K562 (cell line): Measurements from ENCODE around the gene EIF2S3. TPM values are rescaled to one million over a fixed set of nuclear protein-coding genes. Genes with fewer than 3 reads are reported as not detected.

Source experiments
- CAMTA2 ChIP-seq: fragments of 250-450 bp; sonication (Bioruptor Pico); conservative IDR thresholded peaks from 2 replicates; pipeline ENCODE4 v1.5.1; 2022
- CEBPB ChIP-seq: fragments of 450-650 bp; IDR thresholded peaks from 2 replicates; pipeline ENCODE4 v1.6.1; 2016; ENCODE audit warnings: missing genetic modification characterization, missing compliant biosample characterization
- CHD2 ChIP-seq: IDR thresholded peaks from 2 replicates; pipeline ENCODE4 v1.6.1; 2011; ENCODE audit warnings: low read depth, low read length
- HMGXB4 ChIP-seq: sonication (generic); formaldehyde crosslinking; IDR thresholded peaks from 2 replicates; pipeline ENCODE4 v1.8.1; 2023; ENCODE audit warnings: mild to moderate bottlenecking, missing genetic modification reagents
- MLLT1 ChIP-seq, 2 experiments: fragments of 450-650 bp; IDR thresholded peaks; 2 replicates each; pipeline ENCODE4 v1.6.1; 2016
- OTX1 ChIP-seq: fragments of 450-650 bp; formaldehyde crosslinking; IDR thresholded peaks from 2 replicates; pipeline ENCODE4 v1.4.0; 2022; ENCODE audit warnings: mild to moderate bottlenecking
- PHF20 ChIP-seq: fragments of 450-650 bp; IDR thresholded peaks from 2 replicates; pipeline ENCODE4 v1.6.1; 2018; ENCODE audit not compliant: partially characterized antibody
- POLR2AphosphoS5 ChIP-seq: IDR thresholded peaks from 2 replicates; pipeline ENCODE4 v1.6.1; 2011; ENCODE audit warnings: mild to moderate bottlenecking, low read depth, low read length, moderate library complexity; ENCODE audit not compliant: control insufficient read depth, insufficient read depth
- SNIP1 ChIP-seq: fragments of 450-650 bp; IDR thresholded peaks from 2 replicates; pipeline ENCODE4 v1.7.1; 2017; ENCODE audit warnings: low read depth, mild to moderate bottlenecking
- THAP7 ChIP-seq: fragments of 250-450 bp; sonication (Bioruptor Pico); IDR thresholded peaks from 2 replicates; pipeline ENCODE4 v1.5.0; 2021
- ZNF143 ChIP-seq: sonication (generic); formaldehyde crosslinking; IDR thresholded peaks from 2 replicates; pipeline ENCODE4 v1.9.0; 2022; ENCODE audit warnings: mild to moderate bottlenecking, missing genetic modification reagents
- ZNF232 ChIP-seq: sonication (generic); formaldehyde crosslinking; IDR thresholded peaks from 2 replicates; pipeline ENCODE4 v1.8.0; 2022; ENCODE audit warnings: mild to moderate bottlenecking, missing genetic modification reagents
- ZNF280B ChIP-seq: fragments of 250-450 bp; sonication (Bioruptor Pico); IDR thresholded peaks from 2 replicates; pipeline ENCODE4 v1.5.1; 2021; ENCODE audit warnings: mild to moderate bottlenecking
- ZNF316 ChIP-seq: fragments of 450-650 bp; IDR thresholded peaks from 2 replicates; pipeline ENCODE4 v1.6.1; 2016
- ZNF318 ChIP-seq, 2 experiments: fragments of 450-650 bp; IDR thresholded peaks; 2 replicates each; pipeline ENCODE4 v1.6.1; 2016; ENCODE audit warnings: mild to moderate bottlenecking in 2 of 2, borderline replicate concordance in 1 of 2, low read depth in 1 of 2, moderate library complexity in 1 of 2
- polyA plus RNA-seq, 8 experiments: library from polyadenylated mRNA; depleted of rRNA in 4 of 8; stranded (reverse) in 5 of 8; unstranded in 3 of 8; fragments of >200 nt; fragmentation: Nextera tagmentation in 2 of 8; fragmentation: Illumina TruSeq in 1 of 8; extraction: Ambion mirVana in 2 of 8; extraction: Trizol in 1 of 8; gene quantifications; 2 replicates each; pipeline versions ENCODE4 v1.2.1 to v1.2.3, GENCODE V29; 2011 to 2014; ENCODE audit warnings: inconsistent platforms in 1 of 8, missing spikeins in 1 of 8
- total RNA-seq, 7 experiments: library from RNA; depleted of rRNA in 6 of 7; stranded (reverse); fragments of >200 nt in 6 of 7; fragmentation: Illumina TruSeq in 2 of 7; extraction: Trizol in 2 of 7; gene quantifications; 2 replicates each; pipeline versions ENCODE4 v1.2.1 to v1.2.3, GENCODE V29; 2011 to 2021; ENCODE audit warnings: low replicate concordance in 1 of 7

Gene EIF2S3
- total and polyA plus RNA-seq, 9 of the 15 experiments (the other 6 are each of a cell fraction or from before 2014, with no cell fraction given): 148 to 439 (median 275) TPM

GRCh38 chrX:24025741-24026403, 28.9 kb upstream of the EIF2S3 start (continued):
- TF ChIP-seq HMGXB4 (CRISPR knock-in tag) (0 out of 2 replicates have a peak, but pooled peaks have one; percentile 17), SNIP1 (no peak), POLR2AphosphoS5 (no peak), THAP7 (CRISPR knock-in tag) (no peak), OTX1 (CRISPR knock-in tag) (no peak), ZNF316 (no peak), PHF20 (no peak), CHD2 (no peak), ZNF318 (IDR thresholded peaks at IDR 0.05; ENCODE audit: borderline replicate concordance in 1 of 2, low read depth in 1 of 2) (no peak), MLLT1 (IDR thresholded peaks at IDR 0.05) (no peak), ZNF280B (CRISPR knock-in tag) (no peak), ZNF143 (CRISPR knock-in tag) (no peak), CEBPB (tag) (peak; percentile 98), ZNF232 (no peak), CAMTA2 (no peak)
